GM15510 (cell line): ENCODE results near the gene SPATA9.

Experiments
- POLR2A ChIP-seq: IDR thresholded peaks from 3 replicates; pipeline ENCODE4 v1.6.1; 2011; ENCODE audit warnings: borderline replicate concordance; ENCODE audit not compliant: insufficient read length; ENCODE audit errors: extremely low read depth

The SPATA9 gene

GRCh38 chr5:95704150-95704549, 21.4 kb upstream of the SPATA9 start:
- no peak for TF ChIP-seq POLR2A

DNA sequence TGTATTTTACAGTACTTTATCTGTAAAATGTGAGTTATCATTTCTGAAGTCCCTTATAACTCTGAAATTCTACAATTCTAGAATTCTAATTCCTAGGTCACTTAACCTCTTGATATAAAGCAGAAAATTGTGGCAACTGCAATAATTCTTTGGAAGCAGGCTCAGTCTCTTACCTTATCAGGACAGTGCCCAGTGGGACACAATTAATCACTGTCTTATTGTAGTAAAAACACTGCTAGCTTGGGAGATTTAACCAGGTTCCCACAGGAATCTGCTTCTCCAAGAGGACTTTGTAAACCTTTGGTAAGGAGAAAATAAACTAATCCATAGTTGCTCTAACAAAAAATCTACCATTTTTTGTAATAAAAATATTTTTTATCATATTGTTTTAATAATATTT, 18.3 kb upstream of the SPATA9 start:
- no peak for TF ChIP-seq POLR2A

- no peak for TF ChIP-seq POLR2A
Observed at GRCh38 chr5:95699337-95699736, 16.5 kb upstream of the SPATA9 start.

GRCh38 chr5:95697781-95698681, 15.2 kb upstream of the SPATA9 start:
- no peak for TF ChIP-seq POLR2A

GRCh38 chr5:95690333-95690732, 7.5 kb upstream of the SPATA9 start:
- TF ChIP-seq POLR2A, result no peak

GRCh38 chr5:95689680-95690079, 6.9 kb upstream of the SPATA9 start:
- TF ChIP-seq POLR2A, result no peak

- TF ChIP-seq POLR2A, result no peak
Observed at GRCh38 chr5:95686651-95687050, 3.9 kb upstream of the SPATA9 start.

DNA sequence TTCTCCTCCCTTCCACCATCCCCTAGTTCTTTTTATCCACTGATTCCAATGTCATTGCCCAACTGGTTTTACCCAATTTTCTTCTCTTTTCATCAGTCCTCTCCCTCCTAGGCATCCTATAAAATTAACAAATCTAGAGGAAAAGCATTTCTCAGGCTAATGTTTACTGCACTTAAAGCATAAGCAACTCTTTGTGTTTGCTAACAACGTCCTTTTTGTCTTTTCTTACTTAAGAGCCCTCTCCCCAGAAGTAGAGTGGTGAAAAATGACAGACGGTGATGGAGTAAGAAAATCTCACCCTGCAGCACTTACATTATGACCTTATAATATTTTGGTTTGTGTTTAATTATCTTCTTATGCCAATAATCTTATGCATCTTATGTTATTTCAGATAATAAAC, 1.6 kb upstream of the SPATA9 start:
- no peak for TF ChIP-seq POLR2A

DNA sequence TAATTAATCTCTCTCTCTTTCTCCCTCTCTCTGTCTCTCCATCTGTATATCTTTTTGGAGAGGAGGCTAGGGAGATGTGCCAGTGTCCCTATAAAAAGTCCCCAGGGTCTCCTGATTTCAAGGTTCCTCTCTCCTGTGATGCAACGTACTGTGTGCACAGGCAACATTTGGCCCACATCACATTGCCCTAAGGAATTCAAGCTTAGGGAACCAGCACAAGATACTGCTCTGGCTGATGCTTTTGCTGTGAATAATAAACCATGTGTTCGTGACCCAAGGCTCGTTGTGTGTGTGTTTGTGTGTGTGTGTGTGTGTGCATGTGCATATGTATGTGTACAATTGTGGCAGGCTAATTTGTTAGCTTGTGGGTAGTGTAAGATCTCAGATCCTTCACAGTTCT, 9.7 kb downstream of the SPATA9 start:
- TF ChIP-seq POLR2A, result no peak

DNA sequence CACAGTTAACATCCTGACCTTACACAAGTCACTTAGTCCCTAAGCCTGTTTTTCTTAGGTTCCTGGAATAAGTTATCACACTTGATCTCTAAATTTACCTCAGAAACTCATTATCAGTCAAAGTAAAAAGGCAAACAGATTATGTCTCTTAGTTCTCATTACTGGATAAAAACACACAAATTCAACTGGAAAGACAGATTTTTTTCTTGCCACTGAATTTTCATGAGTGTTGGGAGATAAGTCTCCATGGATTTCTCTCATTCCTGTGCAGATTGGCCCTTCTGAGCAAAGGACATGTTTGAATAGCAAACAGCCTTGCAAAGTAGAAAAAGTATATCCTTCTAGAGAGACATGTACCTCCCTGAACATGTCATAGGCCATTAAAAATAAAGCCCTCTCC, 10.2 kb downstream of the SPATA9 start:
- no peak for TF ChIP-seq POLR2A

GRCh38 chr5:95671826-95672225, 11.0 kb downstream of the SPATA9 start:
- no peak for TF ChIP-seq POLR2A

GRCh38 chr5:95670568-95670967, 12.2 kb downstream of the SPATA9 start:
- TF ChIP-seq POLR2A, result no peak

GRCh38 chr5:95669985-95670384, 12.8 kb downstream of the SPATA9 start:
- no peak for TF ChIP-seq POLR2A

DNA sequence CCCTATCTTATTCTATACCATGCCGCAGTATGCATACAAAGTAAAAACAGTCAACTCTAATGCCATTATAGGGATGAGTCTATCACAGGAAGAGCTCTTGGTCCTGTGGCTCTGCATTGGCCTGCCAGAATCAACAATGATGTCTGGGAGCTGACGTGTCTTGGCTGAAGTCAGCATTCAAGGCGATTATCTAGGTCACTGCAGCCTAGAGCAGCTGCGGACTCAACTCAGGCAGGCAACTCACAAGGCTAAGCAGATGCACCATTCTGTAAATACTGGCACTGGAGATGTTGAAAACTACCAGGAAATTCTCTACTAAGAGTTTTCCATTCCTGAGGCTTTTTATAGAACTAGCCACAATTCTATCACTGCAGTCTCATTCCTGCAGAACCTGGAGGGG, 13.3 kb downstream of the SPATA9 start:
- TF ChIP-seq POLR2A, result no peak

GRCh38 chr5:95668728-95669127, 14.1 kb downstream of the SPATA9 start:
- TF ChIP-seq POLR2A, result no peak

- TF ChIP-seq POLR2A, result no peak
Observed at GRCh38 chr5:95668216-95668615, 14.6 kb downstream of the SPATA9 start.
